Measurements from ENCODE around the gene LGR4.
A peak's percentile ranks its signal among the peaks of the same experiment; 100 is the strongest.

The LGR4 gene

GRCh38 chr11:27501100-27501499 is 28.5 kb upstream of the LGR4 start:
- Histone ChIP-seq H3K4me3 (no peak overlapping the region), H3K4me1 (peaks cover 10% of the 10 kb centered on the region), H3K27me3 (ENCODE audit: low read depth) (no peaks in the 10 kb centered on the region), H3K36me3 (replicated peaks) (peaks cover 50% of the 10 kb centered on the region), H3K9me3 (no peaks in the 10 kb centered on the region)
- DNase-seq (ENCODE audit: low spot score in 2 of 2): no peak
- in situ Hi-C loops (cut with MboI; ENCODE audit: low sequenced_read_pairs): no loop called here

- peaks cover 51% of the 10 kb centered on the region for H3K36me3 ChIP-seq (replicated peaks)
- in situ Hi-C loops (cut with MboI; ENCODE audit: low sequenced_read_pairs): loop anchor here (25.0 kb wide), 1 partner anchor 736 kb away; no protein-coding TSS in a partner anchor
- no peaks in the 10 kb centered on the region for H3K27me3 ChIP-seq (ENCODE audit: low read depth)
- H3K4me3 ChIP-seq: no peak overlapping the region
- H3K4me1 ChIP-seq: peaks cover 2% of the 10 kb centered on the region
- DNase-seq (ENCODE audit: low spot score in 2 of 2): no peak
- no peaks in the 10 kb centered on the region for H3K9me3 ChIP-seq
Measured at GRCh38 chr11:27497911-27498310, 25.3 kb upstream of the LGR4 start.

- H3K27me3 ChIP-seq (ENCODE audit: low read depth): no peaks in the 10 kb centered on the region
- peaks cover 49% of the 10 kb centered on the region for H3K36me3 ChIP-seq (replicated peaks)
- H3K9me3 ChIP-seq: no peaks in the 10 kb centered on the region
- DNase-seq (ENCODE audit: low spot score in 2 of 2): peak in 1 of 2 experiments; percentile 27
- no peak overlapping the region for H3K4me3 ChIP-seq
- H3K4me1 ChIP-seq: peaks cover 2% of the 10 kb centered on the region
- in situ Hi-C loops (cut with MboI; ENCODE audit: low sequenced_read_pairs): loop anchor here (25.0 kb wide), 1 partner anchor 735 kb away; no protein-coding TSS in a partner anchor
Measured at GRCh38 chr11:27497284-27497866, 24.8 kb upstream of the LGR4 start.

GRCh38 chr11:27496461-27496860 is 23.9 kb upstream of the LGR4 start:
- in situ Hi-C loops (cut with MboI; ENCODE audit: low sequenced_read_pairs): loop anchor here (25.0 kb wide), 1 partner anchor 734 kb away; no protein-coding TSS in a partner anchor
- H3K9me3 ChIP-seq: no peaks in the 10 kb centered on the region
- no peak overlapping the region for H3K4me3 ChIP-seq
- no peaks in the 10 kb centered on the region for H3K27me3 ChIP-seq (ENCODE audit: low read depth)
- no peak for DNase-seq (ENCODE audit: low spot score in 2 of 2)
- peaks cover 2% of the 10 kb centered on the region for H3K4me1 ChIP-seq
- H3K36me3 ChIP-seq (replicated peaks): peaks cover 51% of the 10 kb centered on the region

GRCh38 chr11:27495710-27496300 is 23.2 kb upstream of the LGR4 start:
- Histone ChIP-seq H3K4me3 (no peak overlapping the region), H3K27me3 (ENCODE audit: low read depth) (no peaks in the 10 kb centered on the region), H3K4me1 (peaks cover 2% of the 10 kb centered on the region), H3K36me3 (replicated peaks) (peaks cover 51% of the 10 kb centered on the region), H3K9me3 (no peaks in the 10 kb centered on the region)
- no peak for DNase-seq (ENCODE audit: low spot score in 2 of 2)
- in situ Hi-C loops (cut with MboI; ENCODE audit: low sequenced_read_pairs): loop anchor here (25.0 kb wide), 1 partner anchor 734 kb away; no protein-coding TSS in a partner anchor

- DNase-seq (ENCODE audit: low spot score in 2 of 2): no peak
- no peaks in the 10 kb centered on the region for H3K27me3 ChIP-seq (ENCODE audit: low read depth)
- H3K4me3 ChIP-seq: no peak overlapping the region
- in situ Hi-C loops (cut with MboI; ENCODE audit: low sequenced_read_pairs): loop anchor here (25.0 kb wide), 1 partner anchor 727 kb away; no protein-coding TSS in a partner anchor
- 0 out of 2 replicates have a peak, but pooled peaks cover 4% of the 10 kb centered on the region for H3K4me1 ChIP-seq
- H3K9me3 ChIP-seq: no peaks in the 10 kb centered on the region
- peaks cover 21% of the 10 kb centered on the region for H3K36me3 ChIP-seq (replicated peaks)
Measured at GRCh38 chr11:27489092-27489491, 16.5 kb upstream of the LGR4 start.

GRCh38 chr11:27487706-27488105 is 15.1 kb upstream of the LGR4 start:
- no peaks in the 10 kb centered on the region for H3K9me3 ChIP-seq
- no peak overlapping the region for H3K4me3 ChIP-seq
- in situ Hi-C loops (cut with MboI; ENCODE audit: low sequenced_read_pairs): loop anchor here (25.0 kb wide), 1 partner anchor 725 kb away; no protein-coding TSS in a partner anchor
- no peak for DNase-seq (ENCODE audit: low spot score in 2 of 2)
- H3K36me3 ChIP-seq (replicated peaks): peaks cover 16% of the 10 kb centered on the region
- H3K27me3 ChIP-seq (ENCODE audit: low read depth): no peaks in the 10 kb centered on the region
- 0 out of 2 replicates have a peak, but pooled peaks cover 4% of the 10 kb centered on the region for H3K4me1 ChIP-seq

- DNase-seq (ENCODE audit: low spot score in 2 of 2): peak; percentile 70 to 78
- in situ Hi-C loops (cut with MboI; ENCODE audit: low sequenced_read_pairs): loop anchor here (25.0 kb wide), 1 partner anchor 724 kb away; no protein-coding TSS in a partner anchor
- no peaks in the 10 kb centered on the region for H3K9me3 ChIP-seq
- peaks cover 5% of the 10 kb centered on the region for H3K36me3 ChIP-seq (replicated peaks)
- H3K27me3 ChIP-seq (ENCODE audit: low read depth): no peaks in the 10 kb centered on the region
- H3K4me1 ChIP-seq: 0 out of 2 replicates have a peak, but pooled peaks cover 4% of the 10 kb centered on the region
- no peak overlapping the region for H3K4me3 ChIP-seq
Measured at GRCh38 chr11:27485930-27486773, 13.6 kb upstream of the LGR4 start.

GRCh38 chr11:27482793-27483192 is 10.2 kb upstream of the LGR4 start:
- DNase-seq (ENCODE audit: low spot score in 2 of 2): no peak
- in situ Hi-C loops (cut with MboI; ENCODE audit: low sequenced_read_pairs): loop anchor here (5.0 to 25.0 kb wide), 2 partner anchors 295 to 720 kb away; no protein-coding TSS in a partner anchor
- H3K4me1 ChIP-seq: 0 out of 2 replicates have a peak, but pooled peaks cover 4% of the 10 kb centered on the region
- no peaks in the 10 kb centered on the region for H3K36me3 ChIP-seq (replicated peaks)
- no peaks in the 10 kb centered on the region for H3K27me3 ChIP-seq (ENCODE audit: low read depth)
- no peak overlapping the region for H3K4me3 ChIP-seq
- no peaks in the 10 kb centered on the region for H3K9me3 ChIP-seq

GRCh38 chr11:27481992-27482391 is 9.4 kb upstream of the LGR4 start:
- 0 out of 2 replicates have a peak, but pooled peaks cover 4% of the 10 kb centered on the region for H3K4me1 ChIP-seq
- H3K36me3 ChIP-seq (replicated peaks): no peaks in the 10 kb centered on the region
- no peak for DNase-seq (ENCODE audit: low spot score in 2 of 2)
- H3K27me3 ChIP-seq (ENCODE audit: low read depth): no peaks in the 10 kb centered on the region
- no peaks in the 10 kb centered on the region for H3K9me3 ChIP-seq
- no peak overlapping the region for H3K4me3 ChIP-seq
- in situ Hi-C loops (cut with MboI; ENCODE audit: low sequenced_read_pairs): loop anchor here (5.0 to 25.0 kb wide), 2 partner anchors 295 to 720 kb away; no protein-coding TSS in a partner anchor

- Histone ChIP-seq H3K9me3 (no peaks in the 10 kb centered on the region), H3K4me1 (peaks cover 5% of the 10 kb centered on the region), H3K4me3 (no peak overlapping the region), H3K27me3 (ENCODE audit: low read depth) (no peaks in the 10 kb centered on the region), H3K36me3 (replicated peaks) (no peaks in the 10 kb centered on the region)
- no peak for DNase-seq (ENCODE audit: low spot score in 2 of 2)
- in situ Hi-C loops (cut with MboI; ENCODE audit: low sequenced_read_pairs): loop anchor here (25.0 kb wide), 1 partner anchor 716 kb away; no protein-coding TSS in a partner anchor
Measured at GRCh38 chr11:27477831-27478230, 5.2 kb upstream of the LGR4 start.

GRCh38 chr11:27477243-27477642 is 4.7 kb upstream of the LGR4 start:
- in situ Hi-C loops (cut with MboI; ENCODE audit: low sequenced_read_pairs): loop anchor here (25.0 kb wide), 1 partner anchor 715 kb away; no protein-coding TSS in a partner anchor
- no peaks in the 10 kb centered on the region for H3K36me3 ChIP-seq (replicated peaks)
- DNase-seq (ENCODE audit: low spot score in 2 of 2): no peak
- peaks cover 5% of the 10 kb centered on the region for H3K4me1 ChIP-seq
- H3K27me3 ChIP-seq (ENCODE audit: low read depth): no peaks in the 10 kb centered on the region
- H3K9me3 ChIP-seq: no peaks in the 10 kb centered on the region
- H3K4me3 ChIP-seq: no peak overlapping the region

- Histone ChIP-seq H3K36me3 (replicated peaks) (no peaks in the 10 kb centered on the region), H3K4me3 (no peak overlapping the region), H3K4me1 (peaks cover 5% of the 10 kb centered on the region), H3K9me3 (no peaks in the 10 kb centered on the region), H3K27me3 (ENCODE audit: low read depth) (no peaks in the 10 kb centered on the region)
- DNase-seq (ENCODE audit: low spot score in 2 of 2): no peak
- in situ Hi-C loops (cut with MboI; ENCODE audit: low sequenced_read_pairs): loop anchor here (25.0 kb wide), 1 partner anchor 713 kb away; no protein-coding TSS in a partner anchor
Measured at GRCh38 chr11:27475622-27476021, 3.0 kb upstream of the LGR4 start.

Data from HAP-1 (cell line).